ENCODE measurements around the gene RTL3. TPM values are rescaled to one million over a fixed set of nuclear protein-coding genes. Genes with fewer than 3 reads are reported as not detected.

RTL3 gene
- polyA plus RNA-seq, 3 donors, result not detected

DNA sequence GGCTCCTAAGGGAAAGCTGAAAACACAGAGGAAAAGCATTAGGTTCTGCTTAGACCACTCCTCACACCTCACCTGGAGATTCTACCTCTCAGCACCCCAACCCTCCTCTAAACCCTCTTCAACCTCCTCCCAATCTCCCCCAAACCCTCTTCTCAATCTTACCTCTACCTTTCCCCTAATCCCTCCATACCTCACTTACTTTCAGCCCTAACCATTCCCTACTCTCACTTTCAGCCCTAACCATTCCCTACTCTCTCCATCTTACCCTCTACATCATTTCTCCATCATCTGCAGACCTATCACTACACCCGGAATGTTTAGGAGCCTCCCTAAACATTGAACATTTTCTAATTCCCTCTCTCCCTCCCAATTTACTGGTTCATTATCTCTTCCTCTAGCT is 3.5 kb downstream of the RTL3 start:
- Histone ChIP-seq H3K79me2 (ENCODE audit: insufficient read depth, low read length) (no peaks in the 10 kb centered on the region), H3K36me3 (replicated peaks in 1 of 2; ENCODE audit: control insufficient read depth in 1 of 2, insufficient read depth in 2 of 2, low read length in 2 of 2) (no peaks in the 10 kb centered on the region), H3K4me2 (replicated peaks; ENCODE audit: extremely low read depth, low read length, poor library complexity, severe bottlenecking) (no peak overlapping the region), H3K27ac (ENCODE audit: low read depth in 1 of 2, low read length in 2 of 2) (no peak overlapping the region), H2AFZ (ENCODE audit: insufficient read depth, low read depth, low read length, poor library complexity, severe bottlenecking) (no peak overlapping the region), H3K4me1 (ENCODE audit: control insufficient read depth in 1 of 2, insufficient read depth in 2 of 2, low read length in 2 of 2) (peaks cover 38 to 46% of the 10 kb centered on the region in 2 donors), H4K20me1 (ENCODE audit: insufficient read depth, low read length) (no peaks in the 10 kb centered on the region), H3K4me3 (replicated peaks in 1 of 3; ENCODE audit: low read depth in 2 of 3, low read length in 3 of 3) (no peak overlapping the region), H3K9me3 (replicated peaks in 1 of 2; ENCODE audit: control insufficient read depth in 1 of 2, insufficient read depth in 1 of 2, low read length in 2 of 2) (no peaks in the 10 kb centered on the region), H3K27me3 (ENCODE audit: control insufficient read depth in 2 of 2, insufficient read depth in 2 of 2, low read length in 2 of 2) (no peaks in the 10 kb centered on the region), H3K9ac (ENCODE audit: insufficient read depth, low read length, poor library complexity, severe bottlenecking) (no peak overlapping the region)
- H3K36me3 Mint-ChIP-seq, result no peaks in the 10 kb centered on the region
- H3K27ac Mint-ChIP-seq, result peak overlapping the region in 1 of 7 donors; percentile 52
- H3K4me1 Mint-ChIP-seq, result peaks cover 52% of the 10 kb centered on the region
- WGBS (ENCODE audit: insufficient coverage), result no CpG with 5 or more reads among the region's 1 CpG
- H3K4me3 Mint-ChIP-seq, result no peak overlapping the region
- DNase-seq, result no peak
- intact Hi-C loops (cut with micrococcal nuclease), result no loop called here
- H3K9me3 Mint-ChIP-seq, result peaks cover 0 to 3% (median 0%) of the 10 kb centered on the region in 7 donors
- H3K27me3 Mint-ChIP-seq (ENCODE audit: low read depth in 3 of 3), result peaks cover 0 to 4% (median 0%) of the 10 kb centered on the region in 3 donors
- TF ChIP-seq, protein P1, sequence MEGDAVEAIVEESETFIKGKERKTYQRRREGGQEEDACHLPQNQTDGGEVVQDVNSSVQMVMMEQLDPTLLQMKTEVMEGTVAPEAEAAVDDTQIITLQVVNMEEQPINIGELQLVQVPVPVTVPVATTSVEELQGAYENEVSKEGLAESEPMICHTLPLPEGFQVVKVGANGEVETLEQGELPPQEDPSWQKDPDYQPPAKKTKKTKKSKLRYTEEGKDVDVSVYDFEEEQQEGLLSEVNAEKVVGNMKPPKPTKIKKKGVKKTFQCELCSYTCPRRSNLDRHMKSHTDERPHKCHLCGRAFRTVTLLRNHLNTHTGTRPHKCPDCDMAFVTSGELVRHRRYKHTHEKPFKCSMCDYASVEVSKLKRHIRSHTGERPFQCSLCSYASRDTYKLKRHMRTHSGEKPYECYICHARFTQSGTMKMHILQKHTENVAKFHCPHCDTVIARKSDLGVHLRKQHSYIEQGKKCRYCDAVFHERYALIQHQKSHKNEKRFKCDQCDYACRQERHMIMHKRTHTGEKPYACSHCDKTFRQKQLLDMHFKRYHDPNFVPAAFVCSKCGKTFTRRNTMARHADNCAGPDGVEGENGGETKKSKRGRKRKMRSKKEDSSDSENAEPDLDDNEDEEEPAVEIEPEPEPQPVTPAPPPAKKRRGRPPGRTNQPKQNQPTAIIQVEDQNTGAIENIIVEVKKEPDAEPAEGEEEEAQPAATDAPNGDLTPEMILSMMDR (IDR thresholded peaks at IDR 0.05), result no peak

DNA sequence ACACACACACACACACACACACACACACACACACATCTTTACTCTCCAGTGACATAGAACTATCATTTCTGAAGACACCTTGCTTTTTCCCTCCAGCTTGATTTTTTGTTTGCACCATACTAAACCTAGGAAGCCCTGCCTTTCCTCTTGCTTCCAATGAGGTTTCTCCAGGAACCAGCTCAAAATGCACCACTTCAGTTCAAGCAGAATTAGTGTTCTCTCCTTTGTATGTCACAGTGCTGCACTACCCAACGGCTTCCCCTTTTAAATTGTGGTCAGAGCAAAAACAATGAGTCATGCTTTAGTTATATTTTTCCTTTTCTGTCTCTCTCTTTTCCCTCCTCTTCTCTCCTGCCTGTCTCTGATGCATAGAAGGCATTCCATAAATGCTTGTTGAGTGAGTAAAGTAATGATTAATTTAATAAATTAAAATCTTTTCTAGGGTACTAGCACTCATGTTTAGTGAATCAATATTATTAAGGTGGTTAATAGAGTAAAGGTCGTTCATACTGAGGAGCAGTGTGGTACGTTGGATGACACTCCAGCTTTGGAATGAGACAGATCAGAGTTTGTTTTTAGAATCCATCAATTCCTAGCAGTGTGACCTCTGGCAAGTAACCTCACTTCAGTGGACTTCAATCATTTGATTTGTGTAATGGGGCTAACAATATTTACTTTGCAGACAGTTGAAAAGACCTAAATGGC is 5.9 kb downstream of the RTL3 start:
- peak overlapping the region in 1 of 2 donors; percentile 34 for H3K27ac ChIP-seq (ENCODE audit: low read depth in 1 of 2, low read length in 2 of 2)
- DNase-seq, result peak; percentile 35 to 51 (median 35)
- Mint-ChIP-seq H3K9me3 (peaks cover under 1 to 5% (median 3%) of the 10 kb centered on the region in 7 donors), H3K4me1 (peaks cover 45% of the 10 kb centered on the region), H3K36me3 (peaks cover 0 to under 1% of the 10 kb centered on the region in 2 donors), H3K27ac (peak overlapping the region in 6 of 7 donors; percentile 7 to 89 (median 64)), H3K4me3 (peak overlapping the region in 1 of 2 donors; percentile 64), H3K27me3 (ENCODE audit: low read depth in 3 of 3) (peaks cover 0 to 4% (median 0%) of the 10 kb centered on the region in 3 donors)
- no peaks in the 10 kb centered on the region for H3K36me3 ChIP-seq (replicated peaks in 1 of 2; ENCODE audit: control insufficient read depth in 1 of 2, insufficient read depth in 2 of 2, low read length in 2 of 2)
- no CpG with 5 or more reads among the region's 3 CpGs for WGBS (ENCODE audit: insufficient coverage)
- intact Hi-C loops (cut with micrococcal nuclease), result no loop called here
- H3K4me2 ChIP-seq (replicated peaks; ENCODE audit: extremely low read depth, low read length, poor library complexity, severe bottlenecking), result peak overlapping the region; percentile 33
- H3K4me3 ChIP-seq (replicated peaks in 1 of 3; ENCODE audit: low read depth in 2 of 3, low read length in 3 of 3), result peak overlapping the region in 1 of 3 experiments; percentile 7
- H2AFZ ChIP-seq (ENCODE audit: insufficient read depth, low read depth, low read length, poor library complexity, severe bottlenecking), result no peak overlapping the region
- H4K20me1 ChIP-seq (ENCODE audit: insufficient read depth, low read length), result no peaks in the 10 kb centered on the region
- no peaks in the 10 kb centered on the region for H3K9me3 ChIP-seq (replicated peaks in 1 of 2; ENCODE audit: control insufficient read depth in 1 of 2, insufficient read depth in 1 of 2, low read length in 2 of 2)
- H3K4me1 ChIP-seq (ENCODE audit: control insufficient read depth in 1 of 2, insufficient read depth in 2 of 2, low read length in 2 of 2), result peaks cover 29 to 51% of the 10 kb centered on the region in 2 donors
- TF ChIP-seq, protein P1 (IDR thresholded peaks at IDR 0.05), result no peak
- no peaks in the 10 kb centered on the region for H3K79me2 ChIP-seq (ENCODE audit: insufficient read depth, low read length)
- H3K27me3 ChIP-seq (ENCODE audit: control insufficient read depth in 2 of 2, insufficient read depth in 2 of 2, low read length in 2 of 2), result no peaks in the 10 kb centered on the region
- H3K9ac ChIP-seq (ENCODE audit: insufficient read depth, low read length, poor library complexity, severe bottlenecking), result no peak overlapping the region
